ENCODE results near the gene PAPPA2.

- no peak for TF ChIP-seq CTCF (IDR thresholded peaks at IDR 0.05)
- no peak for TF ChIP-seq POLR2A (IDR thresholded peaks at IDR 0.05)
- no peak for TF ChIP-seq POLR2AphosphoS5 (IDR thresholded peaks at IDR 0.05)
- TF ChIP-seq EP300 (IDR thresholded peaks at IDR 0.05): no peak
These were observed 14.6 kb upstream of the PAPPA2 start for GRCh38 chr1:176448340-176448739.
